ENCODE data around the gene SCO1. TPM values are rescaled to one million over a fixed set of nuclear protein-coding genes. Genes with fewer than 3 reads are reported as not detected.

SCO1 gene
- total RNA-seq, 1 experiment from 2014 or later = 62.4 TPM

DNA sequence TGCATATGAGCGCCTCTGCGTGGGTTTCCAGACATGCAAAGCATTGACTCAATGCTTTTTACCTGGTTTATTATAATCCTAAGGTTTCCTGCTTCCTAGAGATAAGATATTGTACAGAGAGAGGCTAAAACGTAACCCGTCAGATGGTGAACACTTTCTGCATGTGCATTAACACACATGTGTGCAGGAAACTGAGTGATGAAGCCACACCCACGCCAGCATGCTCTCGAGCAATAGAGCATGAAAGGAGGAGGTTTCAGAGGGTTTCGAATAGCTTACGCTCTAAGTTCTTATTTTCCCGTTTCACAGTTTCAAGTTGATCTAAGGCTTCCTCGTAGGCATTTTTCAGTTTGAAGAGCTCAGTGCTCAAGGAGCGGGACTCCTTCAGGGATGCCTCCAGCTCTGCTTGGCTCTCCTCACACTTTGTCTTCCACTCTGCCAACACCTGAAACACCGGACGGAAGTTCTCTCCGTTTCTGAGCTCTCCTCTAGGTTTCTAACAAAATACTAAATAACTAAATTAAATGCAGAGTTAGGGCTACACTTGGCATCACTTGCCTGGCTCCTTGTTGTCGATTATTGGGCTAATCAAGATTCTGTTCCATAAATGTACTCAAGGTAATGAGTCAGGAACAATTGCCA is 63.5 kb downstream of the SCO1 start:
- no peak for DNase-seq (ENCODE audit: low read depth, low spot score)
- in situ Hi-C loops (cut with HindIII; ENCODE audit: low pct_unique_long_range_greater_than_20kb, low sequenced_read_pairs) = no loop called here

DNA sequence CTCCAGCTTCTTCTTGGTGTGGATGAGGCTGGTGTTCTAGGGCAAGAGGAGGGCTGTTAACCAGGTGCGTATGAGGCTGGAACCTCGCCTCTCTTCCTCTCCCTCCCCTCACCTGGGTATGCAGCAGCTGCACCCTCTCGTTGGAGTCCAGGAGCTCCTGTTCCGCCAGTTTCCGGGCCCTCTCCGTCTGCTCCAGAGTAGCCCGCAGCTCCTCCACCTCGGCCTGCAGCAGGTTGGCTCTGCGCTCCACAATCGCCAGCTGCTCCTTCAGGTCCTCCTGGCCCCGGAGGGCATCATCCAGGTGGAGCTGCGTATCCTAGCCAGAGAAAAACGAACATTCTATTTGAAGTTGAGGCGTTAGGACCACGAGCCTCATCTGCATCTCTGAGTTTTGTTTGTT is 65.6 kb downstream of the SCO1 start:
- in situ Hi-C loops (cut with HindIII; ENCODE audit: low pct_unique_long_range_greater_than_20kb, low sequenced_read_pairs) = no loop called here
- no peak for DNase-seq (ENCODE audit: low read depth, low spot score)

DNA sequence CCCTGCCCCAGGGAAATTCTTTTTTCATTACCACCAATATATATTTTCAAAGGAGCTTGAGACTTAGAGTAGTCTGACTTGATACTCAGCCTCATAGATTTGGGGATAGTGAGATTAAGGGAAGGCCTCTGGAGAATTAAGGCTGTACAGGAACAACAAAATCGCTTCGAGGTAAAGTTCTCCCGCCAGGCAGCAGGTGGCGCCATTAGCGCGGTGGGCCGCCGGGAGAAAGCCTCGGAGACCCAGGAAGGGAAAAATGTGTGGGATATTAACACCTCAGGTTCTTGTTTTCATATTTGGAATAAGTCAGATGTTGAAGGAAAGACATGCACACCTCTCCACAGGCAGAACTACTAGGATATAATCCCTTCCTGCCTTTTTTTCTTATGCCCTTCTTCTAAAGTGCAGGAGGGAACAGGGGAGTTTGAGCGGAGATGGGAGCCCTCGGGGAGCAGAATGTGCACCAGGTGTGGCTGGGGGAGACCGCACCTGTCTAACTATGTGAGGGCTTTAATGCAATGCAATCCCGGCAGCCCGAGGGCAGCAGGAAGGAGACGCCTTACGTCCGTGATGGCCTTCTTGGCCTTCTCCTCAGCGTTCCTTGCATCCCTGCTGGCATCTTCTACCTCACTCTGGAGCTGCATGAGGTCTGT is 66.2 kb downstream of the SCO1 start:
- DNase-seq (ENCODE audit: low read depth, low spot score) = peak; percentile 51
- in situ Hi-C loops (cut with HindIII; ENCODE audit: low pct_unique_long_range_greater_than_20kb, low sequenced_read_pairs) = no loop called here

DNA sequence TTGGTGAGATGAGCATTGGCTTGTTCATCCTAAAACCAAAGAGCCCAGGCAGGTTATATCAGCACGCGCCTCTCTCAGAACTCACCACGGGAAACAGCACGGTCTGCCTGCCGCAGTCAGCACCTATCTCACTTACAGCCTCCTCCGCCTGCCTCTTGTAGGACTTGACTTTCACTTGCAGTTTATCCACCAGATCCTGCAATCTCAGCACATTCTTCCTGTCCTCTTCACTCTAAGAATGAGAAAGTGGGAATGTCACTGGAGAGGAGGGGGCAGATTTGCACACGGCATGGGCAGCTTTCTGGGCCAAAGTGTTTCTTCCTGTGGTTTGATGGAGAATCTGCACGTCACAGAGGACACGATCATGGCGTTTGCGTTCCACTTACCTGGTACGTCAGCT is 67.6 kb downstream of the SCO1 start:
- in situ Hi-C loops (cut with HindIII; ENCODE audit: low pct_unique_long_range_greater_than_20kb, low sequenced_read_pairs) = no loop called here
- DNase-seq (ENCODE audit: low read depth, low spot score) = no peak

DNA sequence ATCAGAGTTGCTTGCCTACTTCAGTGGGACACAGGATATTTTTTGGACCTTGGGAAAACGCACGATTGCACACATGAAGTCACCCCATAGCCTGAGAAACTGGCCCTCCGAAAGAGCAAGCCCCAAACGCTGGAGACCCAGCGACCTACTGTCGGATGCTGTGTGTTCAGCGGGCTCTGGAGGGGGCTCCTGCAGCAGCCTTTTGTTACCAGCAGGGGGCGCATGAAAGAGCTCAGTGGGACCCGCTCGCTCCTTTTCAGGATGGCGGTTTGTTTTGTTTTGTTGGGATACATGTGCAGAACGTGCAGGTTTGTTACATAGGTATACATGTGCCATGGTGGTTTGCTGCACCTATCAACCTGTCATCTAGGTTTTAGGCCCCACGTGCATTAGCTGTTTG is 68.6 kb downstream of the SCO1 start:
- in situ Hi-C loops (cut with HindIII; ENCODE audit: low pct_unique_long_range_greater_than_20kb, low sequenced_read_pairs) = no loop called here
- no peak for DNase-seq (ENCODE audit: low read depth, low spot score)

DNA sequence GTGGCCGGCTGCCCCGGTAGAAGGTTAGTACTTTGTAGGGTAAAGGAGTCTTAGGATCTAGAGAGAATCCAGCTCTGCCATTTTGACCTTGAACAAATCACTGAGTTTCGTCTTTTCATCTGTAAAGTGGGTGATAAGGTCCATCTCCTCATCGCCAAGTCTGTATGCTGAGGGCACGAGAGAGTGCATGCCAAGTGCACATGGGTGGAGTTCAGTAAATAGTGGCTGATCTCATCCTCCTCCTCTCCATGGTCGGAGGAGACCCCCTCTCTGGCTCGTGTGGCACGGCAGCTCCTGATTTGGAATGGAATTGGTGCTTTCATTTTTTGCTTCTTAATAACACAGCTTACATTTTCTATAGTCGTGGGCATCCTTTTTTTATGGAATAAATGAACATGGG is 70.9 kb downstream of the SCO1 start:
- DNase-seq (ENCODE audit: low read depth, low spot score) = no peak
- in situ Hi-C loops (cut with HindIII; ENCODE audit: low pct_unique_long_range_greater_than_20kb, low sequenced_read_pairs) = no loop called here

DNA sequence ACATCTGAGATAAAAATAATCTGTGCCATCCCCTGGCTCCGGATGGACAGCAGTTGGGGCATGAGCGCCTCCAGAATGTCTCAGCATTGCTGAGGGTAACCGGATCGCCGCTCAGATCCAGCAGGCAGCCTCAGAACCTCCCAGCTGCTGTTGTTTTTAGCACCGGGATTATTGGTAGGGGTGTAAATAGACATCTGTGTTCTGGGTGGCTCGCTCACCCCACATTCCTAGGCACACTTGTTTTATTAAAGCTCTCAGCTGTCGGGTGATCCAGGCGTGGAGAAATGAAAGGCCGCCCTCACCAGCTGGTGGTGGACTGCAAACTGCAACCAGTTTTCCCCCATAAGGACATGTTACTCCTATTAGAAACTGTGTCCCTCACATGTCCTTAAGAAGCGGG is 72.4 kb downstream of the SCO1 start:
- no peak for DNase-seq (ENCODE audit: low read depth, low spot score)
- in situ Hi-C loops (cut with HindIII; ENCODE audit: low pct_unique_long_range_greater_than_20kb, low sequenced_read_pairs) = no loop called here

DNA sequence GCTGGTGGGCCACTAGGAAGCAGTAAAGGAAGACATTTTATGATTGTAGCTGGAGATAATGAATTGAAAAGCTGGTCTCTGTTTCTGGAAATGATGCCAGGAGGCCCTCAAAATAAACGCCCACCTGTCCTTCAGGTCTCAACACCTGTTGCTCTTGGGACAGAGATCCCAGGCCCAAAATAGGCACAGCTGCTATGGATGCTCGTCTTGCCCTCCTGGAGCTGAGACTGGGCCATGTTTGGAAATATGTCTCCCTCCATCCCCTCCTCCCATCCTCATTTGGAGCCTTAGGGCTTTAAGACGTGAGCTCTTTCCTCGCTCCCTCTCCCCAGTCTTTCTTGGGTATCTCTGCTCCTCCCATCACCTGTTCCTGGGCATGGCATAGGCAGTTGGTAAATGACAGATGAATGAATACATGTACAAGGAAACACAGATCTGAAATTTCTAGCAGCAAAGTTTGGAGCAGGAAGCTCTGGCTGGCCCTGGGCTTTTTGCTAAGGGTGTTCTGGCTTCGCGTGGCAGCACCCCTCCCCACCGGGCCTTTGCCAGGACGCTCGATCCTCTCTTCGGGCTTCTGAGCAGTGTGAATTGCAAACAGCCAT is 73.5 kb downstream of the SCO1 start:
- DNase-seq (ENCODE audit: low read depth, low spot score) = no peak
- in situ Hi-C loops (cut with HindIII; ENCODE audit: low pct_unique_long_range_greater_than_20kb, low sequenced_read_pairs) = no loop called here

DNA sequence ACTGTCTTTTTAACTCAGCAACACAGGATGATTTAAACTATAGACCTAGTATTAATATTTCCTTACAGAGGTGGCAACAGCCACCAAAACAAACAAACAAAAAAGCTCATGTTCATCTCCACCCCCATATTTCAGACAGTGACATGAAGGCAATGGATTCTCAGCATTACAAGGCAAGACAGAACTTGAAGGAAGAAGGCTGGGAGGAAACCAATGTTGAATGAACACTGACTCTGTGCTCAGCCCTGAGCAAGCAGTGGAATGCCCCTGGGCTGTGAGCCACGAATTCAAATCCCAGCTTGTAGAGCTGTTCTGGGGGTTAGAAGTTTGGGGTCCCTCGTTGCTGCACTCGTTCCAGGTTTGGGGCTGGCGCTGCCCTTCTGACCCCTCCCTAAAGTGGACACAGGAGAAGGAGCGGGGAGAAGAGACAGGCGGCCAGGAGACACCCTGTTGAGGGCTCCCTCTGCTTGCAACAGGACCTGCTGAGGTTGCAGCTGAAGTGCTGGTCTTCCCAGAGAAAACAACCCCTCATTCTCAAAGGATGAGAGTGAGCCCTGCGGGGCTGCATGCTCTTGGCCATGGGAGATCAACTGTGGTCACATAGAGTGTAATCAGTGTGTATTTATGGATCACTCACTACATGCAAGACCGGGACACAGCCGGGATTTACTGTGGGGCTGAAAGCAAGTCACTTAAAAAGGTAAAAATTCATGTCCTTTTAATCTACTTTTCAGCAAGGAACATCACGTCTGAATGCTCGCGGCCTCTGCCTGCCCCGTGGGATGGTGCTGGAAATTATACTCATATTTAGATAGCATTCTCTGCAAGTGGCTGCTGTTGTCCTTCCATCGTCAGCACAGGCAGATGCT is 74.5 kb downstream of the SCO1 start:
- peak; percentile 6 for DNase-seq (ENCODE audit: low read depth, low spot score)
- in situ Hi-C loops (cut with HindIII; ENCODE audit: low pct_unique_long_range_greater_than_20kb, low sequenced_read_pairs) = no loop called here

Other genes starting within 250 kb of the SCO1 start
- not detected in 2 replicates for gene MYH4, start 228.0 kb downstream of the SCO1 start, total RNA-seq (2014; rRNA removed; shearing (Covaris generic))
- not detected in 2 replicates for gene MYH1, start 179.0 kb downstream of the SCO1 start, total RNA-seq (2014; rRNA removed; shearing (Covaris generic))
- not detected in 2 replicates for gene MYH2, start 147.9 kb downstream of the SCO1 start, total RNA-seq (2014; rRNA removed; shearing (Covaris generic))
- gene MYH3, start 40.2 kb downstream of the SCO1 start, total RNA-seq (2014; rRNA removed; shearing (Covaris generic)) = 0.71 and 1.3 TPM in 2 replicates
- 13.4 and 15.1 TPM in 2 replicates for gene ADPRM, start 61 bp upstream of the SCO1 start, total RNA-seq (2014; rRNA removed; shearing (Covaris generic))
- 10.2 and 12.6 TPM in 2 replicates for gene TMEM220, start 32.5 kb upstream of the SCO1 start, total RNA-seq (2014; rRNA removed; shearing (Covaris generic))
- gene TMEM238L, start 106.6 kb upstream of the SCO1 start, total RNA-seq (2014; rRNA removed; shearing (Covaris generic)) = not detected in 2 replicates
- gene PIRT, start 140.6 kb upstream of the SCO1 start, total RNA-seq (2014; rRNA removed; shearing (Covaris generic)) = not detected in 2 replicates

Measured in SK-MEL-5 (cell line).